HepG2 (cell line): ENCODE results near the gene ADCY10. TPM values are rescaled to one million over a fixed set of nuclear protein-coding genes. Genes with fewer than 3 reads are reported as not detected.

ENCODE experiments used
- ARID2 ChIP-seq: sonication (generic); formaldehyde crosslinking; IDR thresholded peaks from 2 replicates; pipeline ENCODE4 v1.8.1; 2022; ENCODE audit warnings: mild to moderate bottlenecking, missing genetic modification reagents, borderline replicate concordance
- ATAD3A ChIP-seq: sonication (generic); formaldehyde crosslinking; IDR thresholded peaks from 2 replicates; pipeline ENCODE4 v1.4.0; 2020; ENCODE audit warnings: missing genetic modification reagents
- ETV6 ChIP-seq: sonication (generic); formaldehyde crosslinking; conservative IDR thresholded peaks from 2 replicates; pipeline ENCODE4 v1.4.0; 2020; ENCODE audit warnings: missing genetic modification reagents
- FIP1L1 ChIP-seq: fragments of 200-400 bp; formaldehyde crosslinking; IDR thresholded peaks from 2 replicates; pipeline ENCODE4 v1.6.1; 2018; ENCODE audit warnings: low read depth, mild to moderate bottlenecking, low read length, moderate library complexity, borderline replicate concordance; ENCODE audit not compliant: insufficient read depth
- FLYWCH1 ChIP-seq: sonication (generic); formaldehyde crosslinking; IDR thresholded peaks from 2 replicates; pipeline ENCODE4 v1.8.1; 2023; ENCODE audit warnings: mild to moderate bottlenecking, missing genetic modification reagents
- FOSL2 ChIP-seq: sonication (generic); formaldehyde crosslinking; IDR thresholded peaks from 2 replicates; pipeline ENCODE4 v1.4.0; 2020; ENCODE audit warnings: missing genetic modification reagents
- HNRNPLL ChIP-seq: fragments of 200-400 bp; formaldehyde crosslinking; IDR thresholded peaks from 2 replicates; pipeline ENCODE4 v1.6.1; 2017; ENCODE audit warnings: mild to moderate bottlenecking, low read depth, low read length; ENCODE audit not compliant: poor library complexity, severe bottlenecking
- KDM5B ChIP-seq: sonication (generic); formaldehyde crosslinking; IDR thresholded peaks from 2 replicates; pipeline ENCODE4 v1.4.0; 2020; ENCODE audit warnings: missing genetic modification reagents, mild to moderate bottlenecking, borderline replicate concordance
- KMT2B ChIP-seq: IDR thresholded peaks from 2 replicates; pipeline ENCODE4 v1.6.1; 2016; ENCODE audit warnings: missing genetic modification reagents, missing compliant biosample characterization
- MED8 ChIP-seq: sonication (generic); formaldehyde crosslinking; IDR thresholded peaks from 2 replicates; pipeline ENCODE4 v1.8.1; 2023; ENCODE audit warnings: mild to moderate bottlenecking, missing genetic modification reagents; ENCODE audit not compliant: insufficient replicate concordance
- NFKBIZ ChIP-seq: IDR thresholded peaks from 2 replicates; pipeline ENCODE4 v1.6.1; 2018; ENCODE audit warnings: missing genetic modification reagents, missing compliant biosample characterization
- NR2F6 ChIP-seq, 2 experiments: IDR thresholded peaks; 2 replicates each; pipeline ENCODE4 v1.6.1; 2016; ENCODE audit warnings: antibody characterized with exemption in 1 of 2, mild to moderate bottlenecking in 1 of 2
- ONECUT2 ChIP-seq: sonication (generic); formaldehyde crosslinking; IDR thresholded peaks from 2 replicates; pipeline ENCODE4 v1.4.0; 2020; ENCODE audit warnings: missing genetic modification reagents
- POLR2AphosphoS2 ChIP-seq: IDR thresholded peaks from 2 replicates; pipeline ENCODE4 v1.6.1; 2011; ENCODE audit warnings: low read depth, low read length, improper control_type of control experiment
- SMC3 ChIP-seq: IDR thresholded peaks from 2 replicates; pipeline ENCODE4 v1.6.1; 2011; ENCODE audit warnings: low read length, improper control_type of control experiment
- SP140L ChIP-seq: sonication (generic); formaldehyde crosslinking; IDR thresholded peaks from 2 replicates; pipeline ENCODE4 v1.4.0; 2020; ENCODE audit warnings: missing genetic modification reagents, borderline replicate concordance
- THAP9 ChIP-seq: sonication (generic); formaldehyde crosslinking; IDR thresholded peaks from 2 replicates; pipeline ENCODE4; 2020; ENCODE audit warnings: missing genetic modification reagents, mild to moderate bottlenecking, borderline replicate concordance
- U2AF1 ChIP-seq: fragments of 200-400 bp; formaldehyde crosslinking; optimal IDR thresholded peaks from 2 replicates; pipeline ENCODE3; 2017; ENCODE audit warnings: mild to moderate bottlenecking, low read depth, low read length
- XBP1 ChIP-seq: sonication (generic); formaldehyde crosslinking; IDR thresholded peaks from 2 replicates; pipeline ENCODE4 v1.5.0; 2020; ENCODE audit warnings: missing genetic modification reagents
- ZBTB3 ChIP-seq: sonication (generic); formaldehyde crosslinking; IDR thresholded peaks from 2 replicates; pipeline ENCODE4 v1.4.0; 2020; ENCODE audit warnings: low read depth, mild to moderate bottlenecking, moderate library complexity, missing genetic modification reagents, borderline replicate concordance
- ZBTB44 ChIP-seq: sonication (generic); formaldehyde crosslinking; IDR thresholded peaks from 2 replicates; pipeline ENCODE4 v1.4.0; 2020; ENCODE audit warnings: missing genetic modification reagents
- ZNF143 ChIP-seq: sonication (generic); formaldehyde crosslinking; IDR thresholded peaks from 2 replicates; pipeline ENCODE4 v1.4.0; 2020; ENCODE audit warnings: missing genetic modification reagents
- ZNF260 ChIP-seq: sonication (generic); formaldehyde crosslinking; IDR thresholded peaks from 2 replicates; pipeline ENCODE4 v1.4.0; 2020; ENCODE audit warnings: missing genetic modification reagents, low read depth, mild to moderate bottlenecking, borderline replicate concordance
- ZNF292 ChIP-seq: sonication (generic); formaldehyde crosslinking; IDR thresholded peaks from 2 replicates; pipeline ENCODE4 v1.8.1; 2022; ENCODE audit warnings: mild to moderate bottlenecking, low read depth, missing genetic modification reagents, borderline replicate concordance
- ZNF30 ChIP-seq: sonication (generic); formaldehyde crosslinking; IDR thresholded peaks from 2 replicates; pipeline ENCODE4 v1.5.0; 2020; ENCODE audit warnings: mild to moderate bottlenecking, missing genetic modification reagents
- ZNF552 ChIP-seq: sonication (generic); formaldehyde crosslinking; IDR thresholded peaks from 2 replicates; pipeline ENCODE4 v1.9.0; 2022; ENCODE audit warnings: missing genetic modification reagents, mild to moderate bottlenecking, borderline replicate concordance
- ZNF614 ChIP-seq: IDR thresholded peaks from 2 replicates; pipeline ENCODE4 v1.6.1; 2018; ENCODE audit warnings: missing biosample characterization, missing genetic modification reagents, inconsistent platforms, borderline replicate concordance
- polyA plus RNA-seq, 8 experiments: library from polyadenylated mRNA; depleted of rRNA in 3 of 8; stranded (reverse) in 7 of 8; unstranded in 1 of 8; fragments of >200 nt; fragmentation: Illumina TruSeq in 4 of 8; extraction: Trizol in 4 of 8; gene quantifications; 2 replicates each; pipeline versions ENCODE4 v1.2.1 to v1.2.3, GENCODE V29; 2011 to 2016; ENCODE audit warnings: low read depth in 4 of 8, missing spikeins in 1 of 8, mixed read lengths in 1 of 8; ENCODE audit not compliant: insufficient read depth in 1 of 8
- total RNA-seq, 5 experiments: library from RNA; depleted of rRNA; stranded (reverse); fragments of >200 nt; fragmentation: Illumina TruSeq; extraction: Trizol; gene quantifications; 2 replicates each; pipeline ENCODE4 v1.2.3, GENCODE V29; 2016; ENCODE audit warnings: low read depth in 1 of 5

ADCY10 gene
- total and polyA plus RNA-seq, 2 of the 13 experiments (the other 11 are each of a cell fraction or from before 2014, with no cell fraction given), result 0.02 to 0.03 TPM

GRCh38 chr1:167935216-167936067, 21.5 kb upstream of the ADCY10 start (continued):
- no peak; the same call in 1 of the 2 replicates for TF ChIP-seq THAP9 (CRISPR knock-in tag)
- TF ChIP-seq FOSL2, result no peak
- no peak for TF ChIP-seq FIP1L1
- 0 out of 2 replicates have a peak, but pooled peaks have one; percentile 10 for TF ChIP-seq NFKBIZ (CRISPR knock-in tag)
- TF ChIP-seq ZNF143 (CRISPR knock-in tag), result no peak
- TF ChIP-seq ATAD3A (CRISPR knock-in tag), result no peak
- no peak for TF ChIP-seq POLR2AphosphoS2
- 0 out of 2 replicates have a peak, but pooled peaks have one; percentile 52 for TF ChIP-seq FLYWCH1
- peak; percentile 69 for TF ChIP-seq ZNF292 (CRISPR knock-in tag)
- TF ChIP-seq U2AF1, result no peak
- no peak for TF ChIP-seq NR2F6 (IDR thresholded peaks at IDR 0.05)
- TF ChIP-seq NR2F6 (CRISPR knock-in tag; IDR thresholded peaks at IDR 0.05), result no peak
- TF ChIP-seq ZNF30, result no peak
- no peak for TF ChIP-seq ZBTB44
- no peak; the same call in 1 of the 2 replicates for TF ChIP-seq ZNF614
- TF ChIP-seq HNRNPLL, result no peak
- TF ChIP-seq SMC3, result no peak
- no peak for TF ChIP-seq ZNF260
- no peak for TF ChIP-seq ETV6 (CRISPR knock-in tag)
- TF ChIP-seq ZNF552 (CRISPR knock-in tag), result no peak; the same call in 1 of the 2 replicates
- TF ChIP-seq ZBTB3, result no peak
- TF ChIP-seq SP140L (CRISPR knock-in tag), result 0 out of 2 replicates have a peak, but pooled peaks have one; percentile 27
- TF ChIP-seq KMT2B (CRISPR knock-in tag), result no peak
- TF ChIP-seq MED8 (CRISPR knock-in tag), result peak; percentile 69
- no peak for TF ChIP-seq ONECUT2 (CRISPR knock-in tag)
- 0 out of 2 replicates have a peak, but pooled peaks have one; percentile 68 for TF ChIP-seq KDM5B
- no peak for TF ChIP-seq XBP1 (CRISPR knock-in tag)
- no peak; the same call in 1 of the 2 replicates for TF ChIP-seq ARID2 (CRISPR knock-in tag)
